AG09309 (cell line): Measurements from ENCODE around the gene HSD3B7.

Experiments used
- DNase-seq: peaks from one replicate; pipeline ENCODE4 v3.0.0-alpha.2; 2010; ENCODE audit warnings: low read depth
- H3K4me3 ChIP-seq: 2 replicates; pipeline ENCODE4 v1.5.1; 2011; ENCODE audit warnings: mild to moderate bottlenecking, low read depth, low read length, moderate library complexity; ENCODE audit not compliant: control insufficient read depth
- TF ChIP-seq, protein P1 (sequence below): IDR thresholded peaks from 2 replicates; pipeline ENCODE4 v1.5.1; 2011; ENCODE audit warnings: mild to moderate bottlenecking, low read depth, low read length, inconsistent platforms; ENCODE audit not compliant: insufficient read depth, control insufficient read depth; ENCODE audit errors: missing control alignments

HSD3B7 gene

GRCh38 chr16:30982548-30983288, 2.3 kb upstream of the HSD3B7 start:
- TF ChIP-seq, protein P1, sequence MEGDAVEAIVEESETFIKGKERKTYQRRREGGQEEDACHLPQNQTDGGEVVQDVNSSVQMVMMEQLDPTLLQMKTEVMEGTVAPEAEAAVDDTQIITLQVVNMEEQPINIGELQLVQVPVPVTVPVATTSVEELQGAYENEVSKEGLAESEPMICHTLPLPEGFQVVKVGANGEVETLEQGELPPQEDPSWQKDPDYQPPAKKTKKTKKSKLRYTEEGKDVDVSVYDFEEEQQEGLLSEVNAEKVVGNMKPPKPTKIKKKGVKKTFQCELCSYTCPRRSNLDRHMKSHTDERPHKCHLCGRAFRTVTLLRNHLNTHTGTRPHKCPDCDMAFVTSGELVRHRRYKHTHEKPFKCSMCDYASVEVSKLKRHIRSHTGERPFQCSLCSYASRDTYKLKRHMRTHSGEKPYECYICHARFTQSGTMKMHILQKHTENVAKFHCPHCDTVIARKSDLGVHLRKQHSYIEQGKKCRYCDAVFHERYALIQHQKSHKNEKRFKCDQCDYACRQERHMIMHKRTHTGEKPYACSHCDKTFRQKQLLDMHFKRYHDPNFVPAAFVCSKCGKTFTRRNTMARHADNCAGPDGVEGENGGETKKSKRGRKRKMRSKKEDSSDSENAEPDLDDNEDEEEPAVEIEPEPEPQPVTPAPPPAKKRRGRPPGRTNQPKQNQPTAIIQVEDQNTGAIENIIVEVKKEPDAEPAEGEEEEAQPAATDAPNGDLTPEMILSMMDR = no peak
- H3K4me3 ChIP-seq = no peak overlapping the region
- DNase-seq = no peak

DNA sequence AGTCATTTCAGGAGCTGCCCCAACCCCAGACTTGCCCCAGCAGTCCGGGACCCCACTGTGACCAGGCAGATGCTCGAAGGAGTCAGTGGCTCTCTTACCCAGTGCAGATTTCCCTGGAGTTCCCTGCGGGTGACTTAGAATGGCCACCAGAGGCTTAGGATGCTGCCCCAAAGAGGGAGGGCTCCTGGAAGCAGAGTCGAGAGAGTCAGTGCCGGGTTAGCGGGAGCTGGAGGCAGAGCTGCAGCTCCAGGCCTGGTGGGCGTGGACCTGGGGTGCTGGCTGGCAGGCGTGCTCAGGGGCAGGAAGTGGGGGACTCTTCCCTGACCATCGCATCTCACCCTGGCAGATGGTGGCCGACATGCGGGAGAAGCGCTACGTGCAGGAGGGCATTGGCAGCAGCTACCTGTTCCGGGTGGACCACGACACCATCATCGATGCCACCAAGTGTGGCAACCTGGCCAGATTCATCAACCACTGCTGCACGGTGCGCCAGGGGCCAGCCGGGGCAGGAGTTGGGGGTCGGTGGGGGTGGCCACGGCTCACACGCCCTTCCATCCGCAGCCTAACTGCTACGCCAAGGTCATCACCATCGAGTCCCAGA, 1.6 kb upstream of the HSD3B7 start:
- H3K4me3 ChIP-seq = no peak overlapping the region
- TF ChIP-seq, protein P1 = no peak
- DNase-seq = no peak

DNA sequence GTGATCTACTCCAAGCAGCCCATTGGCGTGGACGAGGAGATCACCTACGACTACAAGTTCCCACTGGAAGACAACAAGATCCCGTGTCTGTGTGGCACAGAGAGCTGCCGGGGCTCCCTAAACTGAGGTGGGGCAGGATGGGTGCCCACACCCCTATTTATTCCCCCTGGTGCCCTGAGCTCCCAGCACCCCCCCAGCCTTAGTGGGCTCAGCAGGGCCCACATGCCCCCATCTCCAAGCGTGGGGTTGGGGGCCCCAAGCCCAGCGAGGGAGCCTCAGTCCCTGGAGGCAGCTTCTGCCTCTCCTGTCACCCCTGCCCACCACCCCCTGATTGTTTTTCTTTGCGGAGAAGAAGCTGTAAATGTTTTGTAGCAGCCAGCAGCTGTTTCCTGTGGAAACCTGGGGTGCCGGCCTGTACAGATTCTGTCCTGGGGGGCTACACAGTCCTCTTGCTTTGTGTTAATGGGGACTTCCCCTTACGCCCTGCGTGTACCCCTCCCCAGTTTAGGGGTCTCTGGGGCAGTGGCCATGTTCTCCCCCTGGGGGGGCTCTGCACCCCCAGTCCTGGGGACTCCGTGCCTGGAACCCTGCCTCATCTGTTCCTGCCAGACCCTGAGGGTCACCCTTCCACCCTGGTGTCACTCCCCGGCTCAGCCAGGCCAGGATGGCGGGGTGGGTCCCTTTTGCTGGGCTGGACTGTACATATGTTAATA, 953 bp upstream of the HSD3B7 start:
- no peak for DNase-seq
- H3K4me3 ChIP-seq = no peak overlapping the region
- TF ChIP-seq, protein P1 = no peak

DNA sequence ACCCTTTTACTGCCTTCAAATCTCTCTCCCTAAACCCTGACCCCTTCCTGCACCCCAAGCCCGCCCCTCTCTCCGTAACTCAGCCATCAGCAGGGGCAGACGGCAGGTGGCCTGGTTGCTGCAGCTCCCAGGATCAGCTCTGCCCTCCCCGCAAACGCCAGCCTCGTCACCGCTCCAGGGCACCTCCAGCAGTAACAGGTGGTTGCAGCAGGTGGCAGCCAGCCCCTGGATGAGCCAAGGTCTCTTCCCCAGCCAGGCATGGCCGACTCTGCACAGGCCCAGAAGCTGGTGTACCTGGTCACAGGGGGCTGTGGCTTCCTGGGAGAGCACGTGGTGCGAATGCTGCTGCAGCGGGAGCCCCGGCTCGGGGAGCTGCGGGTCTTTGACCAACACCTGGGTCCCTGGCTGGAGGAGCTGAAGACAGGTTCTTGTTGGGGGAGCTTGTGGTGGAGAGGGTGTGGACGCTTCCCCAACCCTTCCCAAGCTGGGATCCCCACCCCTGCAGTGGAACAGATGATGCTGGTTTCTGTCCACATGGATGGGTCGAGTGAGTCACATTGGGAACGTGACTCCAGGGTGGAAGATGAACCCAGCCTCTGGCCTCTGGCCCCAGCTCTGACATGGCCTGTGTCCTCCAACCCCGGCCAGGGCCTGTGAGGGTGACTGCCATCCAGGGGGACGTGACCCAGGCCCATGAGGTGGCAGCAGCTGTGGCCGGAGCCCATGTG, 558 bp downstream of the HSD3B7 start:
- TF ChIP-seq, protein P1 = no peak
- H3K4me3 ChIP-seq = peak overlapping the region; percentile 48
- DNase-seq = no peak

DNA sequence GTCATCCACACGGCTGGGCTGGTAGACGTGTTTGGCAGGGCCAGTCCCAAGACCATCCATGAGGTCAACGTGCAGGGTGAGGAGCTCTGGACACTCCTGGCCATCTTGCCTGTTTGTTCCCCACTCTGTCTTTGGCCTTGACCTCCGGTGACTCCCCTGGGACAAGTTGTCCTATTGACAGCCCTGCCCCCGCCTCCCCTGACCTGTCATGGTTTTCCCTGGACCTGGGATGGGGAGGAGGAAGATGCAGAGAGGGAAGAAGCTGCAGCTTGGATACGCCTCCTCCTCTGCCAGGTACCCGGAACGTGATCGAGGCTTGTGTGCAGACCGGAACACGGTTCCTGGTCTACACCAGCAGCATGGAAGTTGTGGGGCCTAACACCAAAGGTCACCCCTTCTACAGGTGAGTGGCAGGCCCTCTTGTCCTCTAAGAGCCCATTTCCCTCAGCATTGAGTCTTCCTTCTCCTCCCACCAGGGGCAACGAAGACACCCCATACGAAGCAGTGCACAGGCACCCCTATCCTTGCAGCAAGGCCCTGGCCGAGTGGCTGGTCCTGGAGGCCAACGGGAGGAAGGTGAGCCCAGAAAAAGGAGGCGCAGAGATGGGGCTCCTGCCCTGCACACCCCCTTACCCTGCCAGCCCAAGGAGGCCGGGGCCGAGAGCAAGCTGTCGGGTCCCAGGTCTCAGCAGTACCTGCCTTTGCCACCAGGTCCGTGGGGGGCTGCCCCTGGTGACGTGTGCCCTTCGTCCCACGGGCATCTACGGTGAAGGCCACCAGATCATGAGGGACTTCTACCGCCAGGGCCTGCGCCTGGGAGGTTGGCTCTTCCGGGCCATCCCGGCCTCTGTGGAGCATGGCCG, 1.4 kb downstream of the HSD3B7 start:
- TF ChIP-seq, protein P1 = no peak
- H3K4me3 ChIP-seq = no peak overlapping the region
- no peak for DNase-seq
